ENCODE results near the gene CADM4. TPM values are rescaled to one million over a fixed set of nuclear protein-coding genes. Genes with fewer than 3 reads are reported as not detected.

CADM4 gene, protein sequence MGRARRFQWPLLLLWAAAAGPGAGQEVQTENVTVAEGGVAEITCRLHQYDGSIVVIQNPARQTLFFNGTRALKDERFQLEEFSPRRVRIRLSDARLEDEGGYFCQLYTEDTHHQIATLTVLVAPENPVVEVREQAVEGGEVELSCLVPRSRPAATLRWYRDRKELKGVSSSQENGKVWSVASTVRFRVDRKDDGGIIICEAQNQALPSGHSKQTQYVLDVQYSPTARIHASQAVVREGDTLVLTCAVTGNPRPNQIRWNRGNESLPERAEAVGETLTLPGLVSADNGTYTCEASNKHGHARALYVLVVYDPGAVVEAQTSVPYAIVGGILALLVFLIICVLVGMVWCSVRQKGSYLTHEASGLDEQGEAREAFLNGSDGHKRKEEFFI
- total RNA-seq = 100 to 1,000 TPM in 2 of 4 donors, 10 to 100 TPM in 2; 85.2 to 108 (median 102) TPM

- H3K4me1 ChIP-seq = peaks cover 0 to 49% (median 11%) of the 10 kb centered on the region in 4 donors
- peaks cover 2 to 43% of the 10 kb centered on the region in 2 donors for H3K27me3 ChIP-seq
- WGBS, 2 donors = 1 to 2% methylated on average over 61 to 86 of the region's 110 CpGs
- TF ChIP-seq POLR2A (IDR thresholded peaks at IDR 0.05) = no peak
- no peak for TF ChIP-seq EP300 (IDR thresholded peaks at IDR 0.05)
- no peak for TF ChIP-seq CTCF (IDR thresholded peaks at IDR 0.05)
- H3K36me3 ChIP-seq = no peaks in the 10 kb centered on the region
- no peaks in the 10 kb centered on the region for H3K9me3 ChIP-seq
- H3K4me3 ChIP-seq = peak within 1 kb of the TSS; percentile 47 to 72 (median 60)
- peak within 1 kb of the TSS; percentile 73 to 92 (median 84) for H3K27ac ChIP-seq
- no peak for DNase-seq (ENCODE audit: low spot score in 2 of 2)
These were observed at the start of gene CADM4 for GRCh38 chr19:43639519-43640423. Gene CADM4, minus strand, starts transcription at chr19:43639850. Its CDS starts 60 bp downstream, at chr19:43639790.

DNA sequence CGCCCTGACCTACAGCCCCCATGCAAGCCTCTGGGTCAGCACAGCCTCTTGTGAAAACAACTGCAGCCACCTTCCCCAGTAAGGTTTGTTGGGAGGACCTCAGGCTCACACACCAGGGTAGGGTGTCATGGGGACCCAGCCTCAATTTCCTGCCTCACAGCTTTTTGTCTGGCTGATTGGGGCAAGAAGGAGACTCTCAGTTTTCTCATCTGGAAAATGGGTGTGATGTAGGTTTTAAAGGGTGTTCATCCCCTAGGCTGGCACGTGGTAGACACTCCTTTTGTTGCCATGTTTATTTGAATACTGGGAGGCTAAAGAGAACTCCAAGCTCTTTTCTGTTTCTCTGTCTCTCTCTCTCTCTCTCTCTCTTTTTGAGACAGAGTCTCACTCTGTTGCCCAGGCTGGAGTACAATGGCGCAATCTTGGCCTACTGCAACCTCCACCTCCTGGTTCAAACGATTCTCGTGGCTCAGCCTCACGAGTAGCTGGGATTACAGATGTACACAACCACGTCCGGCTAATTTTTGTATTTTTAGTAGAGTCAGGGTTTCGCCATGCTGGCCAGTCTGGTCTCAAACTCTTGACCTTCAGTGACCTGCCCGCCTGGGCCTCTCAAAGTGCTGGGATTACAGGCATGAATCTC lies 48.5 kb upstream of the CADM4 start:
- DNase-seq (ENCODE audit: low spot score in 2 of 2) = no peak
- Histone ChIP-seq H3K4me3 (no peak overlapping the region), H3K4me1 (no peaks in the 10 kb centered on the region), H3K9me3 (peaks cover 0 to 28% (median 3%) of the 10 kb centered on the region in 4 donors), H3K27me3 (no peaks in the 10 kb centered on the region), H3K36me3 (no peaks in the 10 kb centered on the region), H3K27ac (no peak overlapping the region)
- TF ChIP-seq CTCF (IDR thresholded peaks at IDR 0.05) = no peak
- no peak for TF ChIP-seq POLR2A (IDR thresholded peaks at IDR 0.05)
- no peak for TF ChIP-seq EP300 (IDR thresholded peaks at IDR 0.05)
- 74% methylated on average over 10 of the region's 10 CpGs for WGBS, 2 donors

DNA sequence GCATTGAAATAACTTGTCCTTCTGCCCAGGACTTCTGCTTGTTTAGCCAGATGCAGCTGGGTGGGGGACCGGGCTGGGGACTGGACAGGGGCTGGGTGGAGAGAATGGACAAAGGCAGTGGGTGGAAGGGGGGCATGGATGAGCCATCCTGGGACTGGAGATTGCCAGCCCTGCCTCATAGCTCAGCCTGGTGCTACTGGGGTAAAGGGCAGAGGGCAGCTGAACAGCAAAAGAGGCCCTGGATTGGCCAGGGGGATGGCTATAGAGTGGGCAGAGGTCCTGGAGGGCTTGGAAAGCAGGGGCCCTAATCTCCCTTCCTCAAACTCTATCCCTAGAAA lies 48.0 kb upstream of the CADM4 start:
- 9 to 23% methylated on average over 1 of the region's 1 CpG for WGBS, 2 donors
- H3K4me1 ChIP-seq = no peaks in the 10 kb centered on the region
- H3K9me3 ChIP-seq = peaks cover 0 to 28% (median 3%) of the 10 kb centered on the region in 4 donors
- H3K27ac ChIP-seq = no peak overlapping the region
- no peak overlapping the region for H3K4me3 ChIP-seq
- H3K27me3 ChIP-seq = no peaks in the 10 kb centered on the region
- H3K36me3 ChIP-seq = no peaks in the 10 kb centered on the region
- no peak for DNase-seq (ENCODE audit: low spot score in 2 of 2)
- no peak for TF ChIP-seq CTCF (IDR thresholded peaks at IDR 0.05)
- no peak for TF ChIP-seq EP300 (IDR thresholded peaks at IDR 0.05)
- no peak for TF ChIP-seq POLR2A (IDR thresholded peaks at IDR 0.05)

- Histone ChIP-seq H3K9me3 (no peaks in the 10 kb centered on the region), H3K27ac (no peak overlapping the region), H3K4me1 (no peaks in the 10 kb centered on the region), H3K27me3 (no peaks in the 10 kb centered on the region), H3K36me3 (no peaks in the 10 kb centered on the region), H3K4me3 (no peak overlapping the region)
- TF ChIP-seq EP300 (IDR thresholded peaks at IDR 0.05) = no peak
- no peak for TF ChIP-seq POLR2A (IDR thresholded peaks at IDR 0.05)
- no peak for TF ChIP-seq CTCF (IDR thresholded peaks at IDR 0.05)
- no peak for DNase-seq (ENCODE audit: low spot score in 2 of 2)
- 56 to 79% methylated on average over 1 of the region's 1 CpG for WGBS, 2 donors
These were observed 44.7 kb upstream of the CADM4 start for GRCh38 chr19:43684326-43684725.

All from tibial nerve (tissue), 4 donors.